DMS153 treated with DMSO at 0.1 percent for 48 hours (cell line): ENCODE data around the gene CHRNB4.
A peak's percentile ranks its signal among the peaks of the same experiment; 100 is the strongest.
"Not testable (repeated sequence)": the region's sequence is repeated elsewhere in the genome, so short reads cannot be mapped to it uniquely, and the experiment has no call there.

Experiments
- DNase-seq: peaks from one replicate; lab custom pipeline; 2025; ENCODE audit not compliant: unreplicated experiment; lab: John Stamatoyannopoulos, UW

Gene CHRNB4, protein sequence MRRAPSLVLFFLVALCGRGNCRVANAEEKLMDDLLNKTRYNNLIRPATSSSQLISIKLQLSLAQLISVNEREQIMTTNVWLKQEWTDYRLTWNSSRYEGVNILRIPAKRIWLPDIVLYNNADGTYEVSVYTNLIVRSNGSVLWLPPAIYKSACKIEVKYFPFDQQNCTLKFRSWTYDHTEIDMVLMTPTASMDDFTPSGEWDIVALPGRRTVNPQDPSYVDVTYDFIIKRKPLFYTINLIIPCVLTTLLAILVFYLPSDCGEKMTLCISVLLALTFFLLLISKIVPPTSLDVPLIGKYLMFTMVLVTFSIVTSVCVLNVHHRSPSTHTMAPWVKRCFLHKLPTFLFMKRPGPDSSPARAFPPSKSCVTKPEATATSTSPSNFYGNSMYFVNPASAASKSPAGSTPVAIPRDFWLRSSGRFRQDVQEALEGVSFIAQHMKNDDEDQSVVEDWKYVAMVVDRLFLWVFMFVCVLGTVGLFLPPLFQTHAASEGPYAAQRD

DNA sequence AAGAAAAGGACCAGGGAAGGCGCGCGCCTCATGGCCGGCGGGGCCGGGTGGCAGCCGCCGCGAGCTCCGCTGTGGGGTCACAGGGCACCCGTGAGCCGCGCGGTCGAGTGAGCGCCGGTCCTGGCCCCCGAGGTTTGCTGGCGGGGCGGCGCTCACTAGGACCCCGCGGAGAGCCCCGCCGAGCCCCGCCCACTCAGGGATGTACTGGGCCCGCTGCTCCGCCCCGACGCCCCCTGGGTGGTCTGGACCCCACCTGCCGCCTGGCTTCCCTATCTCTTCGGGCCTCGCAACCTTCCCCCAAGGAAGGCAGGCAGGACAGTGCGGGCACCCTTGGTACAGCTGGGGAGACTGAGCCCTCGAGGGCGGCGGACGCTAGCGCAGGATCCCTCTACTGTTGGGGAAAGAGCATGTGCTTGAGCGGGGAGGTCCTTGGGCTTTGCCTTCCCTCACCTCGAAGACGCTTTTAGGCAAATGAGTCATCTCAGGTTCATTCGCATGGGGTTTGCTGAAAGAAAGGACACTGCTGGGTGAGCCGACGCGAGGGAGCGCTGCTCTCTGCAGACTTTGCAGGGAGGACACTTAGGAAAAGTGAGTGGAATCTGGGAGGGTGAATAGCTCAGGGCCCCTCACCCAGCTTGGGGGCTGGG lies at the start of gene CHRNB4:
Gene CHRNB4, minus strand, starts transcription at position 109 of the 647 bp plus-strand sequence. Its CDS starts 77 bp downstream, at position 32.
- no peak for DNase-seq

DNA sequence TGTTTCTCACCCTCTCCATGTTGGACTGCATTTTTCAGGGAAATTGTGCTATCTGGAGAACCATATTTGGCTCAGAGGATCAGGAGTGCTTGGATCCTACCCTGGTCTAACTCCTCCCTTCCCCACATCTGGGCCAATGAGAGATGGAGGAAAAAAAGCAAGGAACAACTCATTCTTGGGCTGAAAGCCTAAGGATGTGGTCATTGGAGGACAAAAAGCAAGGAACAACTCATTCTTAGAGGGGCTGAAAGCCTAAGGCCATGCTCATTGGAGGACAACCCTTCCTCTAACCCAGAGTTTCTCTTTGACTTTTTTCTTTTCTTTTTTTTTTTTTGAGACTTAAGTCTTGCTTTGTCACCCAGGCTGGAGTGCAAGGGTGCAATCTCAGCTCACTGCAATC lies 48.6 kb upstream of the CHRNB4 start:
- DNase-seq, result no peak

DNA sequence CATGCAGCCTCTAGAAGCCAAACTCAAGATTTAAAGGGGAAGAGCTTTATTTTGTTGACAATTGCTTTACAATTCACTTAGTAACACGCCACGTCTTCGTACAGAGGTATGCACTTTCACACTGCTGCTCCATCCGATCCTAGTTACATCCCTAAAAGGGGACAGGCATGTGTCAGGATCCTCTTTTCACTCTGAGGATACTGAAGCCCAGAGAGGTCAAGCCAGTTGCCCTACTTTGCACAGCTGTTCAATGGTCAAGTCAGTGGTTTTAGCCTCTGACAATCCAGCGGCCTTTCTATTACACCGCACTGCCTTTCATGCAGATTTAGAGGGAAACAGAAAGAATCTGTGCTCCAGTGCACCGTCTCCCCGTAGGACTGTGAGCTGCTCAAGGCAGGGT lies 44.9 kb upstream of the CHRNB4 start:
- no peak for DNase-seq

DNA sequence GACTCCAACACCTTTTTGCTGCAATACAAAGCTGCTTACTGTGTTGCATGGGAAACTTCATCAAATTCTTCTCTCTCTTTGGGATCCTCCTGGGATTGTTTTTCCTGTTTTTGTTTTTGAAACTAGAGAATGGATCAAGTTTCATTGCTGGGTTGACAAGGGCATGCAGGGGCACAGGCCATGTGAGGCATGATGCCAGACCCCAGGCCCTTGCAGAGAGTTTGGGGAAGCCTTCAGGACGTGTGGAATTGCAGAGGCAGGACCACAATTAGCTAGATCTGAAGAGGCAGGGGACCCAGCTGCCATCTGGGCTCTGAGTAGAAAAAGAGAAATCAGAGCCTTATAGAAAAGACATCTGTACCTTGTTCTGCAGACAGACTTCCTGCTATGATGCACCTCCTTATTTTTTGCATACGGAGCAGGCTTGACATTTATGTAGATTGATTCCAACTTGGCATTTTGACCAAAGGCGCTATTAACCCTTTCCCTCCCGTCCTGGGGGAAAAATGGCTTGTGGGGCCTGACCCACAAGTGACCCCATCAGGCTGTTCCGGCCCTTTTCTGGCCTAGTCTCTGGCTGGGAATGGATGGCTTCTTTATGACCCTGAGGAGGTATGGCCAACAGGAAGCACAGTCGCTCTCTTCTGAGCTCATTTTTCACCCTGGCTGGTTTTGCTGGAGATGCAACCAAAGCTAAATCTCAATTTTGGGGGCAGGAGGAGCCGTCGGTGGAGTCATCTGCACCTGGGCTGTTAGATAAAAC lies 44.3 kb upstream of the CHRNB4 start:
- DNase-seq, result no peak

DNA sequence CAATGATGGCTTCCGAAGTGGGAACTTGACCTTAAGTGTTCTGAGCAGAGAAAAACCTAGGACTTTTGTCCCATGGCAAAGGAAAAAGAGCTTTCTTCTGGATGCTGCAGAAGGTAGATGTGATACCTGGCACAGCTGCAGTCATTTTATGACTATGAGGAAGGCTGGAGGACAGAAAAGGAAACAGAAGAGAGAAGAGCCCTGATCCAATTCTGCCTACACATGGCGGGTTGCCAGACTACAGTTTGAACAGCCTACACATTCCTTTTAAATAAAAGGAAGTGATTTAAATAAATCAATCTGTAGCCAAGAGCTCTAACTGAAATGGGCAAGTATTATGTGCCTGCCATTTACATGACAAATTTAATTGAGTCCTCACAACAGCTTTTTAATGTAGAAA lies 43.6 kb upstream of the CHRNB4 start:
- peak; percentile 10 for DNase-seq

DNA sequence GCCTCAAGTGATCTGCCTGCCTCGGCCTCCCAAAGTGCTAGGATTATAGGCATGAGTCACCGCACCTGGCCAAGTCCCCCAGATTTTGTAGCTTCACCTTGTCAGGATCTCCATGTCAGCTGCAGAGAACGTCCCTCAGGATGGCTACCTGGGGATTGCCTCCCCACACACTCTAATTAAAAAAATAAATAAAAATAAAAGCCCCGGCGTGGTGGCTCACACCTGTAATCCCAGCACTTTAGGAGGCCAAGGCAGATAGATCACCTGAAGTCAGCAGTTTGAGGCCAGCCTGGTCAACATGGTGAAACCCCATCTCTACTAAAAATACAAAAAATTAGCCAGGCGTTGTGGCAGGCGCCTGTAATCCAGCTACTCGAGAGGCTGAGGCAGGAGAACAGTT lies 42.6 kb upstream of the CHRNB4 start:
- DNase-seq, result not testable (repeated sequence)

DNA sequence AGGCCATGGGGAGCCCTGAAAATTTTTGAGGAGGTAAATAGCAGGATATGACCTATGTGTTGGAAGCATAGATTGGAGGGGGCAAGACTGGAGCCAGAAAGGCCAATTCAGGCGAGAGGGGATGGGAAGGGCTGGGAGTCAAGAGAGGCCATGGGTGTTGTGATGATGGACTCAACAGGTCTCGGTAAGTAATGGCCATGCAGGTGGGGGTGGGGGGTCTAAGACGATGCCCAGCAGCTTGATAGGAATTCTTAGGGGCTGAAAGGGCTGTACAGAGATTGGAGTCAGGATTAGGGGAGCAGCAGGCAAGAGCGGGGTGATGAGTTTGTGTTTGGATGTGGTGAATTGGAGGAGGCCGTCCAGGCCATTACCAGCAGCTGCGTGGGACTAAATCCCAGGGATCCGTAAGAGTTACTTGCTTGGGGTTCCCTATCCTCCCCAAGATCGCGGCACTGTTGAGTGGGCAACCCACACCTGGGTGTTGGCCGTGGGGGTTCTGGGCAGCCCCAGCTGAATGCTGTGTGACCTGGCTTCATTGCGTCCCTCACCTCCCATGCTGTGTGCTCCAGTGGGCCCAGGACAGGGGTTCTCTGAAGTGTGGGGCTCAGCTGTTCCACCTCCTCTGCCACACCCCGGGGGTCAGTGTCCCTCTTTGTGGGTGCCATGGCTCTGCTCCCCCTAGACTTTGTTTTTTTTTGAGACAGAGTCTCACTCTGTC lies 41.8 kb upstream of the CHRNB4 start:
- no peak for DNase-seq

DNA sequence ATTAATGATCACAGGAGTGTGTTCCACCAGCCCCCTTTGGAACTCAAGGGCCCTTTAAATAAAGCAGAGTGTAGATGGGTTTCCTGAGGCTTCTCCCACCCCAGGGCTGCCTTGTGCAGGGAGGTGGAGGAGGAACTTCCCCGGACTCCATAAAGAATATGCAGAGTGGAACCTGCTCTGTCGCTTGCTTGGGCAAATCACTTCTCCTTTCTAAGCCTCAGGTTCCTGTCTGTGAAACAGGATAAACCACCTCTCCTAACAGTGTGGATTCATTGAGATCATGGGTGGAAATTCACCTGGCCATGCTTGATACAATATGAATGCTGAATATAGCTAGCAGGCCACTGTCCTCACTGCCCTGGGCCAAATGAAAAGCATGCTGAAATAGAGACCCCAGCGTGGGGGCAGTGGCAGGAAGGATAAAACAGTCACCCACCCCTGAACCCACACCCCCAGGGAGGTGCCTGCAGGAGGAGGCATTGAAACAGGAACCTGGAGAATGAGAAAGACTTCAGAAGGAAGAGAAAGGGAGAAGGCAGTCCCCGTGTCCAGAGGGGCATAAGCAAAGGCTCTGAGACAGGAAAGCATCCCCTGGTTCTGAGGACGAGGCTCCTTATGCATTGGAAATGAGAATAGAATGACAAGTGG lies 41.1 kb upstream of the CHRNB4 start:
- DNase-seq, result no peak

DNA sequence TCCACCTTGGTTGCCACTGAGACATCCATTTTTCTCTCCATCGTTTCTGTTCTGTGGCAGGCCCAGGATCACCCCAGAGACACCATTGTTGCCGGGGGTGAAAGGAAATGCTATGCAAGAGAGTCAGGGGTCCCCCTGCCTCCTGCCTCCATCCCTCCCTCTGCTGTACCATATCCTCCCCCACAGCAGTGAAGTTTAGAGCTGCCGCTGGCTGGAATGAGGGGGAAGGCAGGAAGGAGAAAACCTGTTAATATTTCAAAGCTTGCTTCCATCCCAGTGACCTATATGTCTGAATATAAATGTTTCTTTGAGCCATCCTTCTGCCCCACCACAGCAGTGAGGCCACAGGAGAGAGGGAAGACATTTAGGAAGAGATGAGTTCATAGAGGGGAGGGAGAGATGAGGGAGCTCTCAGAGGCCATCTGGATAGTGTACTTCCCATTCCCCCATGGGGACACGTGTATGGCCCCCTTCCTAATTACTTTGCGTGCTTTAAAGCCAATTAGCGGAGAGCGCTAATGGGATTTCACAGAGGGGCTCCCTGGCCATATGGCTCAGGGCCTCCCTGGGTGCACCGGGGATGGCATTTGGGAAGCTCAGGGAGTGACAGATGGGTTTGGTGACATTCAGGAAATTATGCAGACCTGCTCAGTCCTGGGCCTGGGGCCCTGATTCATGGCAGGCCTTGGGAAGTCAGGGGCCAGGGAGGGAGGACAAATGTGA lies 40.4 kb upstream of the CHRNB4 start:
- DNase-seq, result no peak

DNA sequence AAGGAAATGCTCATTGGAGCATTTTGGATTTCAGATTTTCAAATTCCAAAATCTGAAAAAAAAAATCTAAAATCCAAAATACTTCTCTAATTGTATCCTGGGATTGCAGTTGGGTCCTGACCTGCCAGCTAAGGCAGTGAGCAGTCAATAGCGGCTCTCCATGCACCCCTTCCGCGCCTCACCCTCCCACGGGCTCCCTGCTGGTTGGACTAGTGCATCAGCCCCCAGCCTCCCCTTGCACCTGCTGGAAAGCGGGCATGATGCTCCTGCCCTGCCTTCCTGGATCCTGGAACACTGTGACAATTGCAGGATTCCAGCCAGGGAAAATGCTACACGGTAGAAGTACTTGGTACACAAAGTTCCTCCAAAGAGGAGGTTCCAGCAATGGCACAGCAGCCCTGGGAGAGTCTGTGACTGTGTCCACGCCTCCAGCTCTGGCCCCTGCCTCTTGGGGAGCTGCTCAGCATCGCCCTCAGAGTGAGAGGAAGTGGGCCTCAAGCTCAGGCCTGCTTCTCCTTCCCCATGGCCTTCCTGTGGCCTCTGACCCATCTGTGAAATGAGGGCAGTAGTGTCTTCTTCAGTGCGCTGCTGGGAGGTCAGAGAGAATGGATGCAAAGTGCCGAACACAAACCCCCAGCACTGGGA lies 39.5 kb upstream of the CHRNB4 start:
- no peak for DNase-seq

DNA sequence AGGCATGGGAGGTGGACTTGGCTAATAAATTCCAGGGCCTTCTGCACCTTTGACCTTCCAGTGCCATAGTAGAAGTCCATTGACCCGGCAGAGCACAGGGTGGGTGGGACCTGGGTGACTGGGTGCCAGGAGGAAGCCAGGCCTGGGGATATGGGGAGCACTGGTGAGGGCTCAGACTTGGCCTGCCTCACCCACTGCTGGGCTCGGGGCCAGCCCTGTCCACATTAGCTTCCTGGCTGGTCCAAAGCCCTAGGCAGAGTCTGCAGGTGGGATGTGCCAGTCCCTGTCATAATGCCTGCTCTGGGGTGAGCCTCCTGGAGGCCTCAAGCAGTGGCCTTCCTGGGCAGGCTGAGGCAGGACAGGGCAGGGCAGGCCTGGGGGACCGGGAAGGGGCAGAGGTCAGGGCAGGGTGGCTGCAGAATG lies 38.1 kb upstream of the CHRNB4 start:
- DNase-seq, result no peak

DNA sequence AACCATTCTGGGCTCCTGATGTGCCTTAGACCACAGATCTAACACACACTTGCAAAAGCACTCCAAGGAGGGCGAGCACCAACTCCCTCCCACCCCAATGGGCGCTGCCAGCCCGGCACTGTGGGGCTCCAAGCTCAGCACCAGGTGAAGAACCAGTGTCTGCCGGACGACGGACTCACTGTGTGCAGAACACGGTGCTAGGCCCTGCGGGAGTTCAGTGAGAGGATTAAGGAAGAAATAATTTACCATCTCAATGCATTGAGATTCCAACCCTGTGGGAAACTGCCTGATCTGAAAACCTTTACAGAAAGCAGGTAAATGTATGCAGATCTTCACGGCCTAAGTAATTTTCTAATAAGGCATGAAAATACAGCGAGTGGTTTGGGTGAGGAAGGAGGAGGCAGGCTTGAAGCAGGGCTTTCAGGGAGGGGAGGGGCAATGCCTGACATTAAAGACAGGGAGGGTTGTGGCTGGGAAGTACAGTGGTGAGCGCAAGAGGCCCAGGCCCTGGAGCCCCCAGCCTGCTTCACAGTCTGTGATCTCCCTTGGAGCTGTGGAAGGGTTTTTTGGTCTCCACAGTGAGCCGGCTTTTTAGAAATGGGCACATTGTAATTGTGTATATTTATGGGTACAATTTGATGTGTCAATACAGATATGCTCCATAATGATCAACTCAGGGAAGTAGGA lies 35.6 kb upstream of the CHRNB4 start:
- DNase-seq, result no peak

DNA sequence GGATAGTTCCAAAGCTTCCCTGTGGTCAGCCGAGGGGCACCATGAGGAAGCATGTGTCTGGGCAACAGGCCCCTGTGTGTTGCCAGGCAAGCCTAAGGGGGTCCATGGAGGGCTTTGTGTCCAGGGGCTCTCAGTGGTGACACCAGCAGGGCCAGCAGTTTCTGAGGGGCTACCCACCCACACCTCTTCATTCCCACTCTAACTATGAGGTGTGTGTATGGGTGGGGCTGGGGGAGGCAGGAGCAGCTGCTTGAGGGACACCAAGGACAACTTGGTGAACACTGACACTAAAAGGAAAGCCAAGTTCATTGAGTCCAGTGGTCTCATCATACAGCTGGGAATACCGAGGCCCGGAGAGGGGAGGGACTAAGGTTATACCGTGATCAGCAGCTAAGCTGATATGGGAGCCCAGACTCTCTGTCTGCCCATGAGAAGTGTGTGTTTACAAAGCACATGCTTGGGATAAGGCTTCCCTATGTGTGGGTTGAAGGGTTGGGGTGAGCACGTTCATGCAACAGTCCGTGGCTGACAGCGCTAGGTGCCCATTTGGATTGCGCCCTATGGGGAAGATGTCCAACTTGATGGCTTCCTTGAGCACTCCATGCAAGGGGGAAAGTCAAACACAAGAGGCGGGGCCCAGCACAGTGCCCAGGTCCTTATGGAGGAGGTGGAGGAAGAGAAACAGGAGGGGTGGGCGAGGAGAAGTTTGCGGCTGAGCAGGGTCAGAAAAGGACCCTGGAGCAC lies 34.8 kb upstream of the CHRNB4 start:
- DNase-seq, result no peak

DNA sequence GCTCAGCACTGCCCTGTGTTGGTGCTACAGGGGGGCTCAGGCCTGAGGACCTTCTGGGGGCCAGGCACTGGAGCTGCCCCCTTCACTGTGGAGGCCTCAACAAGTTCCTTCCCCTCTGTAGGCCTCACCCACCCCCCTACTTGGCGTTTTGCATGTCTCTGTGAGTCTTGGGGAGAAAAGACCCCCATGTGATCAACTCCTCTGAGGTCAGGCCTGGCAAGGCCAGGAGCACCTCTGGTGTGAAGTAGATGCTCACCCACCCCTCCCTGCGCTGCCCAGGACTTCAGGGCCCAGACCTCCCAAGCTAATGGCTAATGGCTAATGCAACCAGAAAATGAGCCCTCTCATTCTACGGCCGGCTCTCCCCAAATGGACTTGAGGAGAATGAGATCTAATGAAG lies 34.2 kb upstream of the CHRNB4 start:
- no peak for DNase-seq

DNA sequence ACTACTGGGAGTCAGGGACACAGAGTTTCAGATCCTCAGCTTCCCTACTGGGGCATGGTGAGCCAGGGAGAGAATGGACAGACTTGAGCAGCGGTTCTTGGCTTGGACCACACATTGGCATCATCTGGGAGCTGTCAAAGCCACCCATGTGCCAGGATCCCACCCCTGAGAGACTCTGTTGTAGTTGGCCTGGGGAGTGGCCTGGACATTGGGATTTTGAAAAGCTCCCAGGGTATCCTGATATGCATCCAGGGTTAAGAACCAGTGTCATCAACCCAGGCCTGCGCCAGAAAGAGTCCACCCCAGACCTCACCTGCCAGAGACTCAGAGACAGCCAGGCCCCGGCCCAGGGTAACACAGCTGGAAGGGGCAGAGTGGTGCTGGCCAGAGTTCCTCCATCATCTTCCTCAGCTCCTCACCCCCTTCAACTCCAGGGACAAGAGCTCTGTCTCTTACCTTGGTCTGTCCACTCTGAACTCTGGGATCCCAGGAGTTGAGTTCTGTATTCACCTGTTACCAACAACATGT lies 33.0 kb upstream of the CHRNB4 start:
- DNase-seq, result no peak

DNA sequence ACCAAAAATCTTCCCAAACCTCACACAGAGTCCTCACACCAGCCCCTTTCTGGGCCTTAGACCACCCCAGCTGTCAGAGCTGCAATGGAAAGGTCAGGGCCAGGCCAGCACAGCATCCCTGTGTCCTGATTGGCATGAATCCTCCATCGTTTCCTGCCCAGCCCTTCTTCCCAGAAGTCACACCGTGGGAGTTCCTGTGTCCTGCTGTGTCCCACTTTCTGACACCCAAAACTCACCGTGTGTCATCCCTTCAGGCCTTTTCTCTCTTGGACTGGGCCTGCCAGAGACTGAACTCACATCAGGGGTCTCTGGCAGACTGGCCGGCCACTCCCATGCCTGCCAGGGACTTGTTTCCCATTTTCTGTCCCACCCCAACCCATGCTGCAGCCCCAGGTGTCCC lies 32.5 kb upstream of the CHRNB4 start:
- no peak for DNase-seq

DNA sequence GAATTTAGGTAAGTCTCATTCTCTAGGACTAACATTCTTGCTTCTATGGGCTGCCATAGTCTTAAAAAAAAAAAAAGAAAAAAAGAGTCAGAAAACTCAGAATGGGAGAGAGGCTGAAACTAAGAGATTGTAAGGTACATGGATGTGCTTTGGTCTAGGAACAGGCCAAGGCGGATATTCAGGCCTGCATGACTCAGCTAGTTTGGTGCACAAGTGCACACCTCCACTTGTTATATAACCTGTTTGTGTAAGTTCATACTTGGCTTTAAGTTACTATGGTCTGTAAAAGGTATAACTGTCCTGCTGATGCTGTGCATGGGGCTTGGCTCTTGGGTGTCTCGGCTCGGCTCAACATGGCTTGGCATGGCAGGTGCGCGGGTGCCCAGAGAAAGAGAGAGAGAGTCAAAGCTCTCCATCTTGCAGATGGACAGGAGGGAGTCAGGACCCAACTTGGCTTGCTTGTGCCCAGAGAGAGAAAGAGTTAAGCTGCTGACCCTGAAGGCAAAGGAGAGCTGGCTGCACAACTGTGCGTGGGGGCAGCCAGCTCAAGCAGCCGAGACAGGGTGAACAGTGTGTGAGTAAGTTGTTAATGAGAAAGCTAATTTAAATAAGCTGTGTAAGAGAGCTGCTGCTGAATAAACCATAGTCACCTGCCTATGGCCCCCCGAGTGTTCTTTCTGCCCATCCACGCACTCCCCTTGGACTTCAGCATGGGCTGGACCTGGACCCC lies 31.4 kb upstream of the CHRNB4 start:
- DNase-seq, result no peak
